ENCODE data around the gene ZNF410. TPM values are rescaled to one million over a fixed set of nuclear protein-coding genes. Genes with fewer than 3 reads are reported as not detected.

Gene ZNF410
- total and polyA plus RNA-seq, 2 of the 13 experiments (the other 11 are each of a cell fraction or from before 2014, with no cell fraction given) = 19.2 to 44.3 TPM

GRCh38 chr14:73886449-73887317 is at the start of gene ZNF410 (continued):
- TF ChIP-seq KMT2A (CRISPR knock-in tag; IDR thresholded peaks at IDR 0.05) (peak; percentile 97), ZFYVE20 (CRISPR knock-in tag; IDR thresholded peaks at IDR 0.05; ENCODE audit: borderline replicate concordance, low read depth) (no peak), ZNF784 (CRISPR knock-in tag; IDR thresholded peaks at IDR 0.05; ENCODE audit: borderline replicate concordance) (peak; percentile 92; the same call in 1 of the 2 replicates), HDAC6 (IDR thresholded peaks at IDR 0.05; ENCODE audit: low read depth, low read length) (no peak), POLR2A (IDR thresholded peaks at IDR 0.05; ENCODE audit: insufficient read depth in 1 of 2, low read depth in 2 of 2, low read length in 2 of 2) (peak; percentile 63 to 91), AGO2 (optimal IDR thresholded peaks at IDR 0.05; ENCODE audit: low read depth, low read length) (peak; percentile 50), ZBTB10 (CRISPR knock-in tag; IDR thresholded peaks at IDR 0.05; ENCODE audit: borderline replicate concordance) (peak; percentile 62; the same call in 1 of the 2 replicates), ERF (CRISPR knock-in tag; IDR thresholded peaks at IDR 0.05) (peak; percentile 90), GATAD2A (CRISPR knock-in tag; IDR thresholded peaks at IDR 0.05) (peak; percentile 79), BRCA1 (CRISPR knock-in tag; IDR thresholded peaks at IDR 0.05) (peak; percentile 45; the same call in 1 of the 2 replicates), ONECUT2 (CRISPR knock-in tag; IDR thresholded peaks at IDR 0.05) (no peak), MIER3 (CRISPR knock-in tag; IDR thresholded peaks at IDR 0.05; ENCODE audit: borderline replicate concordance) (peak; percentile 51; the same call in 1 of the 2 replicates), ZFP36 (IDR thresholded peaks at IDR 0.05; ENCODE audit: borderline replicate concordance, low read depth, low read length, partially characterized antibody) (no peak), ZC3H4 (CRISPR knock-in tag; IDR thresholded peaks at IDR 0.05; ENCODE audit: borderline replicate concordance) (no peak), ZNF703 (CRISPR knock-in tag; IDR thresholded peaks at IDR 0.05; ENCODE audit: borderline replicate concordance) (no peak; the same call in 1 of the 2 replicates), TCF7L2 (IDR thresholded peaks at IDR 0.05; ENCODE audit: low read depth, low read length) (no peak), ZNF431 (CRISPR knock-in tag; IDR thresholded peaks at IDR 0.05; ENCODE audit: borderline replicate concordance, low read depth) (no peak; the same call in 1 of the 2 replicates)
- TF ChIP-seq, protein P1, sequence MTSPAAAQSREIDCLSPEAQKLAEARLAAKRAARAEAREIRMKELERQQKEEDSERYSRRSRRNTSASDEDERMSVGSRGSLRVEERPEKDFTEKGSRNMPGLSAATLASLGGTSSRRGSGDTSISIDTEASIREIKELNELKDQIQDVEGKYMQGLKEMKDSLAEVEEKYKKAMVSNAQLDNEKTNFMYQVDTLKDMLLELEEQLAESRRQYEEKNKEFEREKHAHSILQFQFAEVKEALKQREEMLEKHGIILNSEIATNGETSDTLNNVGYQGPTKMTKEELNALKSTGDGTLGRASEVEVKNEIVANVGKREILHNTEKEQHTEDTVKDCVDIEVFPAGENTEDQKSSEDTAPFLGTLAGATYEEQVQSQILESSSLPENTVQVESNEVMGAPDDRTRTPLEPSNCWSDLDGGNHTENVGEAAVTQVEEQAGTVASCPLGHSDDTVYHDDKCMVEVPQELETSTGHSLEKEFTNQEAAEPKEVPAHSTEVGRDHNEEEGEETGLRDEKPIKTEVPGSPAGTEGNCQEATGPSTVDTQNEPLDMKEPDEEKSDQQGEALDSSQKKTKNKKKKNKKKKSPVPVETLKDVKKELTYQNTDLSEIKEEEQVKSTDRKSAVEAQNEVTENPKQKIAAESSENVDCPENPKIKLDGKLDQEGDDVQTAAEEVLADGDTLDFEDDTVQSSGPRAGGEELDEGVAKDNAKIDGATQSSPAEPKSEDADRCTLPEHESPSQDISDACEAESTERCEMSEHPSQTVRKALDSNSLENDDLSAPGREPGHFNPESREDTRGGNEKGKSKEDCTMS (CRISPR knock-in tag; conservative IDR thresholded peaks at IDR 0.05) = no peak
- TF ChIP-seq, protein P2, sequence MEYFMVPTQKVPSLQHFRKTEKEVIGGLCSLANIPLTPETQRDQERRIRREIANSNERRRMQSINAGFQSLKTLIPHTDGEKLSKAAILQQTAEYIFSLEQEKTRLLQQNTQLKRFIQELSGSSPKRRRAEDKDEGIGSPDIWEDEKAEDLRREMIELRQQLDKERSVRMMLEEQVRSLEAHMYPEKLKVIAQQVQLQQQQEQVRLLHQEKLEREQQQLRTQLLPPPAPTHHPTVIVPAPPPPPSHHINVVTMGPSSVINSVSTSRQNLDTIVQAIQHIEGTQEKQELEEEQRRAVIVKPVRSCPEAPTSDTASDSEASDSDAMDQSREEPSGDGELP (IDR thresholded peaks at IDR 0.05; ENCODE audit: borderline replicate concordance, low read depth) = no peak
- TF ChIP-seq, protein P3, sequence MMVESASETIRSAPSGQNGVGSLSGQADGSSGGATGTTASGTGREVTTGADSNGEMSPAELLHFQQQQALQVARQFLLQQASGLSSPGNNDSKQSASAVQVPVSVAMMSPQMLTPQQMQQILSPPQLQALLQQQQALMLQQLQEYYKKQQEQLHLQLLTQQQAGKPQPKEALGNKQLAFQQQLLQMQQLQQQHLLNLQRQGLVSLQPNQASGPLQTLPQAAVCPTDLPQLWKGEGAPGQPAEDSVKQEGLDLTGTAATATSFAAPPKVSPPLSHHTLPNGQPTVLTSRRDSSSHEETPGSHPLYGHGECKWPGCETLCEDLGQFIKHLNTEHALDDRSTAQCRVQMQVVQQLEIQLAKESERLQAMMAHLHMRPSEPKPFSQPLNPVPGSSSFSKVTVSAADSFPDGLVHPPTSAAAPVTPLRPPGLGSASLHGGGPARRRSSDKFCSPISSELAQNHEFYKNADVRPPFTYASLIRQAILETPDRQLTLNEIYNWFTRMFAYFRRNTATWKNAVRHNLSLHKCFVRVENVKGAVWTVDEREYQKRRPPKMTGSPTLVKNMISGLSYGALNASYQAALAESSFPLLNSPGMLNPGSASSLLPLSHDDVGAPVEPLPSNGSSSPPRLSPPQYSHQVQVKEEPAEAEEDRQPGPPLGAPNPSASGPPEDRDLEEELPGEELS (CRISPR knock-in tag; IDR thresholded peaks at IDR 0.05) = no peak; the same call in 1 of the 2 replicates

All from HepG2 (cell line).